Activated T-helper 9 cell treated with anti-CD3 and anti-CD28 coated beads, Interleukin-2, amount 50 U/mL, for 16 hours (primary cell): ENCODE results near the gene DEAF1.
A peak's percentile ranks its signal among the peaks of the same experiment; 100 is the strongest.

Experiments
- DNase-seq: peaks from one replicate; pipeline ENCODE4 v3.0.0-alpha.2; 2020; ENCODE audit warnings: low read depth

Gene DEAF1

DNA sequence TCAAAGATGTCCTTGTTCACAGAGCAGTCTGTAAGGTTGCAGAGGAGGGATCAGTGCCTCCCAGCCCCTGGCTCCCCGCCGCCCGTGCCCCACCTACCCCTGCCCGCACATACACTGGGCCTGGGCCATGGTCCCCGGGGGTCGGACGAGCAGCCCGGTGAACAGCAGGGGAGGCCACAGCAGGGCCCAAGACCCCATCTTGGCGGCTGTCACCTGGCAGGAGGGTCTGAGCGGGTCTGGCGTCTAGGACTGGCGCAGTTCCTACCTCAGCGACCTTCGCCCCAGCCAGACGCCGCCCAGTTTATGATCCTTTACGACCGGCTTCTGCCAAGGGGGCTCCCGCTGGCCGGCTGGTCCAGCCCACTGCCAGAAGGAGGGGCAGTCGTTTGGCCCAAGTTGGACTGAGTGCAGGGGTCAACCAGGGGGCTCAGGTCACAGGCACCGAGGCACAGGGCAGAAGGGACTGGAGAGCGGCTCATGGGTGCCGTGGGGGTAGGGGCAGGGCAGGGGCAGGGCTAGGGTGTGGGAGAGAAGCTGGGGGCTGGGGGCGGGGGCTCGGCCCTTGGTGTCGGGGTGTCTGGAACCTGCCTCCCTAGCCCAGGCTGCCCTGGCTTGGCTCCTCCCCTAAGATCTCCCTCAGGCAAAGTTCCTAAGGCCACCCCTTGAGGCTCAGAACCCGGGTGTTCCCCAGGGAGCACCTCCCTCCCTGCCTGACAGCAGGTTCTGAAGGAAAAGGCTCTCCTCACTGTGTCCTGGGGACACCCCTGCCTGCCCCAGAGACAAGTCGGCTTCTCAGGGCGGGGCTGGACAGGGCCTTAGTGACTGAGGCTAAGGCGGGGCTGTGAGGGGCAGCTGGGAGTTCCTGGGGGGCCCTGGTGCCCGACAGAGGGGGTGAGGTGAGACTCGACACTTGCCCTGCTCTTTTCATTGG is 70.1 kb downstream of the DEAF1 start, which contains the start of gene CDHR5:
TSS of gene CDHR5 (minus strand) at position 251 of the 931 bp plus-strand sequence. CDS start at position 198, 53 bp downstream.
- no peak for DNase-seq

DNA sequence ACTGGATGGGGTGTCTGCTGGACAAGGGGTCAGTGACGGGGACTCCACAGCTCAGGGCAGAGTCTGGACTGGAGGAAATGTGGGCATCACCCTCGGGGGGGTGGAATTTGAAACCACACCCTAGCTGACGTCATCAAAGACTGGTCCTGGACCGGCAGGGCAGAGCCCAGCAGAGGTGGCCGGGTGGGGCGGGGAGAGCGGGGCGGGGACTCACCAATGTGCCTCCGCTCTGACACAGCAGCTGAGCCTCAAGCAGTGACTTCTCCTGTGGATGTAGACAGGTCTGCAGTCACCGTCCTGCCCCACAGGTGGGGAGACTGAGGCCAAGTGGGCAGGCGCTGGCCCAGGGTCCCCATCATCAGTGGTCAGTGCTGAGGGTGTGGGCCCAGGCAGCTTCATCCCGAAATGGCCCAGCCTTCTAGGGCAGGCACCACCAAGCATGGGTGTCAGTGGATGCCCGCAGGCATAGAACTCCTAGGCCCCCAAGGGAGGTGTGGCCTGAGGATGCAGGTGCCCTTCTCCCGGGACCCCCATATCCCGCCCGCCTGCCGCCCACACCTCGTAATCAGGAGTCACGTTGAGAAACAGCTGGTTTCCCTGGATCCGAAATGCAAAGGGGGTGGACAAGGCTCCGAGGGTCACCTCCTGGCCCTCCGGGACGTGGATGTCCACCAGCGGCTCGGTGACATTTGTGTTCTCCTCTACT is 70.9 kb downstream of the DEAF1 start:
- no peak for DNase-seq

DNA sequence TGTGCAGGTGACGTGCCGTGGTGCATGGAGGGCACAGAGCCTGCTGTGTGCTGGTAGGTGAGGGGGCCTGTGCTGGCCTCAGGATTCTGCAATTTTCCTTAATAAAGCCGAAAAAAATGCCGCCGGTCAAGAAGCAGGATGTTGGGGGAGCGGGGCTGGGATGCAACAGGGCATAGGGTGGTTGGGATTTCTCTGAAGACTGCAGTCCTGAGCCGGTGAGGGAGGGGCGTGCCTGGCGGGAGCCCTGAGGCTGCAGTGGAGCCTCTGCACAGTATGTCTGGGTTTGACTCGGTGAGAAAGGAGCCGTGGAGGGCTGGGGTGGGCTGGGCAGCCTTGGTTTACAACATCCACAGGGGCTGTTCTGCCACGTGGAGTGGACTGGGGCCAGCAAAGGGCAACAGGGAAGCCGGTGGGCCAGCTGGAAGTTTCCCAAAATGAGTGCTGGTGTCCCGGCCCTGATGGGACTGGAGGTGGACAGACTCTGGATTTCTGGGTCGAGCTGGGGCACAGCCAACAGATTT is 71.6 kb downstream of the DEAF1 start:
- DNase-seq = no peak

DNA sequence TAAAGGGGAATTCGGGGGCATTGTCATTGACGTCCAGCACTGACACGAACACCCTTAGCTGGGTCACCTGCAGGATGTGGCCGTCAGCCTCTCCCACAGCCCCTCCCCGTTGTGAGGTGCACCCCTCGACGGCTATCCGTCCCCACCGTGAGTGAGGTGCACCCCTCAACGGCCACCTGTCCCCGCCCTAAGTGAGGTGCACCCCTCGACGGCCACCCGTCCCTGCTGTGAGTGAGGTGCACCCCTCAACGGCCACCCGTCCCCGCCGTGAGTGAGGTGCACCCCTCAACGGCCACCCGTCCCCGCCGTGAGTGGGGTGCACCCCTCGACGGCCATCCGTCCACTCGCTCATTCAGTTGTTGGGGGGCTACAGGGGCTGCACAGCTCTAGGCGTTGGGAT is 73.2 kb downstream of the DEAF1 start:
- DNase-seq = no peak

DNA sequence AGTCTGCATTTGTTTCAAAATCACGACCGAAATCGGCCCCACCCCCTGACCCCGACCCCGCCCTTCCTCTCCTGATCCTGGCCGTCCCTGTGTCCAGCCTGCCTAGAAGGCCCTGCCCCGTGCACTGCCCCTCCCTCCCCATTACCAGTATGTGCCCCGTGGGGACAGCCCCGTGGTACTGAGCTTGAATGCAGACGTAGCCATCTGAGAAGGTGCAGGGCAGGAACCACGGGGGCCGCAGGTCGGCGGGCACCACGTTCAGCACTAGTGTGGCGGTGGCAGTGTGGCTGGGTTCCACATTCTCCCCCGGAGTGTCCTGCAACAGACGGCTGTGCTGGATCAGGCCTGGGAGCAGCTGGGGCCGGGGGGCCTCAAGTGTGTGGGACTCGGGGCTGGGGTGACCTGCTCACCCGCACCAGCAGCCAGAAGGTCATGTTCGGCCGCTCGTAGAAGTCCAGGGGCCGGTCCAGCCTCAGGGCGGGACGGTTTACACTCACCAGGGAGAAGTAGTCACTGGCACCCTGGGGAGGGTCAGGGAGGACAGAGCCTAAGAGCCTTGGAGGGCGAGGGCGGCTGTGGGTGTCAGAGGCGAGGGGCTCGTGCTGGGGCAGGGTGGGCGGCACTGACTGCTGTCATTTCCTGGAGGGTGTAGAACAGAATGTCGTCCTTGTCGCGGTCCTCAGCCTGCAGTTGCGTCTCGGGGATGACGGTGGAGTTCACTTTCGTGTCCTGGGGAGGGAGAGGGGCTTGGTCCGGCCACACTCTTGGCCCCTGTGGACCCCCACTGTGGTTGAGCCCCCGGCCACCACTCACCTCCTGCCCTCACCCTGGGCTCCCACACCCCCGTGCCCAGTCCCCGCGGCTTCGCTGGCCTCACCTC is 73.8 kb downstream of the DEAF1 start:
- DNase-seq = no peak

DNA sequence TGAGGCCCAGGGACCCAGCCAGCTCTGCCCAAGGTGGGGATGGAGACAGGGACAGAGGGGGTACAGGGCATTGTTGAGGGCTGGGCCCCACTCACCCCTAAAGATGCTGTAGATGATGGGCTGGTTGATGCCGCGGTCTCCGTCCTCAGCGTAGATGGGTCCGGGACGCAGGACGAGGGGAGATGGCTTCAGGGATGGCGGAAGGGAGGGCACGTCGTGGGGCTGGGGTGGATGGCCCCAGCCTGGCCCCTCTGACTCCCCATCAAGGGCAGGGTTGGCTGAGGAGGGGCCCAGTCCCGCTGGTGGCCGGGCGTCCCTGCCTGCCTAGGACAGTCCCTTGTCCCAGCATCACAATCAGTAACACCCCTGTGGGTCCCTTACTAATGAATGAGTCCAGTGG is 74.8 kb downstream of the DEAF1 start:
- DNase-seq = no peak

DNA sequence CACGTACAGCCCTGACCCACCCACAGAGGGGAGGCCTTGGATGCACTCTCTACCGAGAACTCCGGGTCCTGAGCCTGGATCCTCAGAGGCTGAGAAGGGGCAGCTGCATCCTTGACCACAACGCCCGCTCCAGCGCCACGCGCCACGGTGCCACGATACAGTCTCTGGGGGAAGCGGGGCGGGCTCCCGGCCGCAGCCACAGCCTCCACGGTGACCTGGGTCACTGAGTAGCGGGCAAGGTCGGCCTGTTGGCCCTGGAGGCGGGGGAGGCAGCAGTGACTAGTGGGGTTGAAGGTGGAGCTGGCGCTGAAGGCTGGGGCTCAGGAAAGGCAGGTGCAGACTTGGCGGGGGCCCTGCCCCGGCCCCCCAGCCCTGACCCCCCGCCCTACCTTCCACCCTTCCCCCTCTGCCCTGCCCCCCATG is 75.4 kb downstream of the DEAF1 start:
- DNase-seq = no peak

DNA sequence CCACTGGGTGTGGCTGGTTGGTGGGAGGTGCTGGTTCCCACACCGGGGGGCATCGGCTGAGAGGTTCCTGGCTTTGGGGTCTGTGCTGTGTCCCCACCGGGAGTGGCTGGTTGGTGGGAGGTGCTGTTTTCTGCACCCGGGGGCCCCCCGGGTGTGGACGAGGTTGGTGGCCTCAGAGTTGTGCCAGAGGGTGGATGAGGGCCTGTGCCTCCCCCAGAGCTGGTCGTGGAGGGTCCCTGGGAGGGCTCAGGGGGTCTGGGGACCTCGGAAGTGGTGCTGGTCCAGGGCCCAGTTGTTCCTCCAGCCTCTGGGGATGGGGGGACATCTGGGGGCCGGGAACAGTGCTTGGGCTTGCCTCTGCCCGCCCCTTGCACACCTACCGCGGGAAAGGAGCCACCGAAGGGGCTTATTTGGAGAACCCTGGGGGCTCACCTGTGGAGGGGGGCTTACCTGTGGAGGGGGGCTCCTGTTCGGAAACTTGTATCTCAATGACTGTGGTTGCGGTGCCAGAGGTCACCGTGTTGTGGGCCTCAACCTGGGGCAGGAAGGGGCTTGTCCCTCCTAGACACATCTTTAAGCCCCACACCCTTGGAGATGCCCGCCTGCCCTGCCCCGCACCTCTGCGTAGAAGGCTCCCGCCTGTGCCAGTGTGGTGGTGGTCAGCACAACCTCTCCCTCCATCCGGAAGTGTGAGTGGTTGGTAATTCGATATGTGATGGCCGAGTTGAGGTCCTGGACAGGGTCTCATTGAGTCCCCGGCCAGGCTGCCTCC is 76.0 kb downstream of the DEAF1 start:
- DNase-seq = no peak

DNA sequence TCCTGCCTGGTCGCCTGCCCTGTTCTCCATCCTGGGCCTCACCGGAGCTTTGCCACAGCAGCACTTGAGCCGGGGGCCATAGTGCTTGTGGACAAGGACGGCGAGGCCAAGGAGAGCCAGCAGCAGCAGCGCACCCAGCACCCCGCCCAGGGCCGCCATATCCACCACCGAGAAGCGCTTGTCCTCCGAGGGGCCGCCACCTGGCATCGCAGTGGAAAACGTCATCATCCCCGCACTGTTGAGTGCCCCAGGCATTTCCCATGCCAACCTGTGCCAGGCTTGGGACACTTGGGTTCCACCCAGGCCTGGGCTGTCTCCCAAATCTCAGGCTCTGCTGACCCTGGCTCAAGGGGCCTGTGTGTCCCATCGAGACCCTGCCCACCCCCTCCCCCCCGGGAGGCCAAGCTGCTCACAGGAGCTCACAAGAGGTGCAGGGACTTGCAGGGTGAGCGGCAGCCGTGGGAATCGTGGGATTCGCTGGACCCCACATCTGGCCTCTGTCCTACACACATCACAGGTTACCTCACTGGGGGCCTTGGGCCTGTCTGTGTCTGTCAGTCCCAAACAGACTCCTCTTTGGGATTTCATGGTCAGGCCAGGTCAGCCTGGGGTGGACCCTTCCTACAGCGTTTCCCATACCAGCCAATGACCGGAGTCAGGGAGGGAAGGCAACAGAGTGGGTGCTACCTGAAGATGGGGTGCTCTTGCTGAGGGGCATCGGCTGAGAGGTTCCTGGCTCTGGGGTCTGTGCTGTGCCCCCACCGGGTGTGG is 76.9 kb downstream of the DEAF1 start:
- DNase-seq = no peak

DNA sequence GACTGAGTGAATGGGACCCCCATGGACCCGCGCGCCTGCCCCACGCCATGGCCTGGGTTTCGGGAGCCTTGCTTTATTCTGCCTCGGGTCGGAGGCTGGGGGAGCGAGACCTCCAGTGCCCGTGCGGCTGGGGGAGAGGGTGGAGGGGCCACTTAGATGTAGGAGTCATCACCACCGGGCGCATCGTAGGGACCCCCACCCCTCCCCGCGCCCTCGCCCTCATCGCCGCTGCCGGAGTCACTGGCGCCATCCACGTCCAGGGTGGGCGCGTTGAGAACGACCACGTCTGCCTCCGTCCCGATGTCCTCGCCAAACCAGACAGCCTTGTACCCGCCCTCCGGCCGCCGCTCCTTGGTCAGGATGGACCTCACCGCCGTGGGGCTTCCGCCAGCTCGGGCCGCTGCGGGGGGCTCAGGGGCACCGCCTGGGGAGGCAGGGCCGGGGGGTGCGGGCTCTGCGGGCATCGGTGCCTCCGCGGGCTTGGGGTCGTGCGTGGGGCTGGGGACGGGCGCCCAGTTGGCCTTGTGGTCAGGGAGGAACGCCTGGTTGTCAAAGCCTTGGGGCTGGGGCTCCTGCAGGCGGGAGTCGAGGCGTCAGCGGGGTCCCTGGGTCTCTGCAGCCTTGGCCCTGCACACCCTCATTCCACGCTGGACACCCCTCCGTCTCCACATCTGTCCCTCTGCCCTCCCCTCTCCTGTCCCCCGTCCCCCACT is 77.7 kb downstream of the DEAF1 start:
- DNase-seq = no peak

DNA sequence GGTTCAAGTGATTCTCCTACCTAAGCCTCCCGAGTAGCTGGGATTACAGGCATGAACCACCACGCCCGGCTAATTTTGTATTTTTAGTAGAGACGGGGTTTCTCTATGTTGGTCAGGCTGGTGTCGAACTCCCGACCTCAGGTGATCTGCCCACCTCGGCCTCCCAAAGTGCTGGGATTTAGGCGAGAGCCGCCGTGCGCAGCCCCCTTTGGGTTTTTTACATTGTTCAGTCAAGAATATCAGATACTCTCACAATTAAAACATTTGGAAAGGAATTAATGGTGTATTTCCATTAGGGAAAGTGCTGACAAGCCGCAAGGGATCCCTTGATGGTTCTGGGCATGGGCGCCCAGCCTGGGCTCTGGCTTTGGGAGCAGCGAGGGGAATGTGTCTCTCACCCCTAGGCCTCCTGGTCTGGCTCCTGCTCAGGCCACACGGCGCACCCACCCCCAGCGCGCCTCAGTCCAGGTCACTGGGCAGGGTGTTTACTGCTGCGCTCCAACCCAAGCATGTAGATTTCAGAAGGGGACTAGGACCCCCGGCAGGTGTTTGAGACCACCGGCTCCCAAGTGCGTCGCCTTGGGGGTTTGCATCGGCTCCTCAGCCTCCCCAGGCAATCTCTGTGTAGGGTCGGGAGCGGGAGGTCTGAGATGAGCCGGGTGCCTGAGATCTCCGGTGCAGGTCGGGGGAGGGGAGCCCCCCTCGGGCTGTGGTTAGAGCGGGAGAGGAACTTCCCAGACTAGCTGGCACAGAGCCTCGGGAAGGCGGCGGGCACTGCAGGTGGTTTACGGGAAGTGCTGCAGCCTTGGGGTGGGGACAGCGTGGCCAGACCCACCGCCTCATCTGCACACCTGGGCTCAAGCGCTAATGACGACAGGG is 78.5 kb downstream of the DEAF1 start:
- DNase-seq = no peak

DNA sequence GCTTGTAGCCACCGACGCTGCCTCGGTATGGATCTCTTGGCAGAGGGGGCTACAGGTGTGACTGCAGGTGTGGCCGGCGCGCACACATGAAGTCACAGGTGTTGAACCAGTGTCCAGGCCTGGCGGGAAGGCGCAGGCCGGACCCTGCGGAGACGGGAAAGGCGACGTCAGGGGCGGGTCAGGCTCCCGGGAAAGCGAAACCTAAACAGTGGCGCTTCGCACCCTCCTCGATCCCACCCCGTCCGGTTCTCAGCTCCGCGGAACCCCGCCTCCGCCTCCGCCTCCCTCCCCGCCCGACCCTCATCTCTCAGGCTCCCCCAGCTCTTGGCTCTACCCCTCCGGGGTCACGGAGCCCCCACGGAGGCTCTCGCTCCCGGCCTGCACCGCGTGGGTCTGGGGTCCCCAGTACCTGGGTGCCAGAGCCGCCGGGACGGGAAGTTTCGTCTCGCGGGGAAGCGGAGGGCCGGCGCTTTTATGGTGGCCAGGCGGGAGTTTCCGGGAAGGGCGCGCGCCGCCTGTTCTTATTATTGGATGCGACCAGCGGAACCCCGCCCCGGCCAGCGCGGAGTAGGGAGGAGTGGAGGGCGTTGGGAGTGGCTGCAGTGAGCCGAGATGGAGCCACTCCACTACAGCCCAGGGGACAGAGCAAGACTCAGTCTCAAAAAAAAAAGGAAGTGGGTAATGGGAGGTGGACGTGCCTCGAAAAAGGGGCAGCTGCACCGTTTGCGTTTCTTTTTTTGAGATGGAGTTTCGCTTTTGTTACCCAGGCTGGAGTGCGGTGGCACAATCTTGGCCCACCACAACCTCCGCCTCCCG is 79.3 kb downstream of the DEAF1 start, which contains the start of gene IRF7:
TSS of gene IRF7 (minus strand) at position 447 of the 816 bp plus-strand sequence. CDS start 586 bp downstream, outside the sequence.
- DNase-seq = peak; percentile 78

DNA sequence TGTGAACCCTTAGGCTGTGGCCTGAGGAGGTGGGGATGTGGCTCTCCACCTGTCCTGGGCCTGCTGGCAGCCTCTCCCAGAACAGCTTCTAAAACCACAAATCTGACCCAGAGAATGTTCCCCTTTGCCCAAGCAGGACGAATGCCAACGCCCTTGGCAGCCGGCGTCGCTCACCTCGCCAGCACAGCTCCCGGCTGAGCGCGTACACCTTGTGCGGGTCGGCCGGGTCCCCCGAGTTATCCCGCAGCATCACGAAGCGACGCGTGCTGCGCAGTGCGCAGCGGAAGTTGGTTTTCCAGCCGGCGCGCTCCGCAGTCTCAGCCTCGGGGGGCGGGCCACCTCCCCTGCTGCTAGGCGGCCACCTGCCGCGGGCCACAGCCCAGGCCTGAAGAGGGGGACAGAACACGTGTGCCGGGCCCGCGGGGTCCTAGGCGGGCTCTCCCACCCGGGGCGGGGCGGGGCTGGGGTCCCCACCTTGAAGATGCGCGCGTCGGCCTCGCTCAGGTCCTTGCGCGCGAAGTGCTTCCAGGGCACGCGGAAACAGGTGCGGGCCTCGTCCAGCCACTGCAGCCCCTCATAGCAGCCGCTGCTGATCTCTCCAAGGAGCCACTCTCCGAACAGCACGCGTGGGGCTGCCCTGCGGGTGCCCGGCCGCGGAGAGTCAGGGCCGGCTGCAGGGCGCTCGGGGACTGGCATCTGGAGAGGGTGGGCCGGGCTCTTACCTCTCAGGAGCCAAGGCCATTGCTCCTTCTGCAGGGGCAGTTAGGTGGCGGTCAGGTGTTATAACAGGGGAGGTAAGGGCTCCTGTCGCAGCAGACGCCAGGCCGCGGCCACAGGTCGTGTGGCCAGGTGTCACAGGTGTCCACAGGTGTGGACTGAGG is 80.2 kb downstream of the DEAF1 start:
- DNase-seq = no peak

DNA sequence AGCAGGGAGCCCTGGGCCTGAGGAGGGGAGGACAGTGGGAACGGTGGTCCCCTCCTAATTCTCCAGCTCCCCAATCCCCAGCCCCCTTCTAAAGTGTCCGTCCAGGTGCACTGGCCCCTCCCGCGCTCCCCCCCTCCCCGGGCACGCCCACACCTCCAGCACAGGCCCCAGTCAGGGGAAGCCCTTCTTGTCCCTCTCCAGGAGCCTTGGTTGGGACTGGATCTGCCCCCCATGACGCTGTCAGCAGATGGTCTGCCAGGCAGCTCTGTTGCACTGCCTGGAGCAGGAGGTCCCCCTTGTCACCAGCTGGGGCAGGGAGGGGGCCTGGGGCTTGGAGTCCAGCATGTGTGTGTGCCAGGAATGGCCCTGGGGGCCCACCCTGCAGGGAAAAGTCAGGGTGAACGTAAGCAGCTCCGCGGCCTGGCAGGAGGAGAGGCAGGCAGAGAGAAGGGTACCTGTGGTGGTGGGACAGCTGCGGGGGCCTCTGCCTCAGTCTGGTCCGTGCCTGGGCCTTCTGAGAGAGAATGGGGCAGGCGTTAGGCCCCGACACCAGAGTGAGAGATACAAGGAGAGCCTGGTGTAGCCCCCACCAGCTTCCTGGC is 80.9 kb downstream of the DEAF1 start:
- no peak for DNase-seq

DNA sequence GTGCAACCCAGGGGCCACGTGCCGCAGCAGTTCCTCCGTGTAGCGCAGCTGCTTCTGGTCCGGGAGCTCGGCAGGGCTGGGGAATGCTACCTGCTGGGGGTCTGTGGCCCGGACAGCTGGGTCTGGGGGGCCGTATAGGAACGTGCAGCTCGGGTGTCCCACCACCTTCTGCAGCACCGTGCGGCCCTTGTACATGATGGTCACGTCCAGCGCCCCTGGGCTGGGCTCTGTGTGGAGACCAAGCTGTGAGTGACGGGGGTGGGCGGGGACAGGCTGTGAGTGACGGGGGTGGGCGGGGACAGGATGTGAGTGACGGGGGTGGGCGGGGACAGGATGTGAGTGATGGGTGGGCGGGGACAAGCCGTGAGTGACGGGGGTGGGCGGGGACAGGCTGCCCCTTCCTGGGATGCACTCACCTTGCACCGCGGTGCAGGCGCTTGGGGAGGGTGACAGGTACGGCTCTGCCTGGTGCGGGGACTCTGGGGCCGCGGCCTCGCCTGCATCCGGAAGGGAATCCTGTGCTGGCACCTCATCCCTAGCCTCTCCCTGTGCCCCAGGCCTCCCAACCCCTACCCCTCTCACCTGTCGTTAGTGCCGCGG is 81.6 kb downstream of the DEAF1 start:
- DNase-seq = peak; percentile 79

DNA sequence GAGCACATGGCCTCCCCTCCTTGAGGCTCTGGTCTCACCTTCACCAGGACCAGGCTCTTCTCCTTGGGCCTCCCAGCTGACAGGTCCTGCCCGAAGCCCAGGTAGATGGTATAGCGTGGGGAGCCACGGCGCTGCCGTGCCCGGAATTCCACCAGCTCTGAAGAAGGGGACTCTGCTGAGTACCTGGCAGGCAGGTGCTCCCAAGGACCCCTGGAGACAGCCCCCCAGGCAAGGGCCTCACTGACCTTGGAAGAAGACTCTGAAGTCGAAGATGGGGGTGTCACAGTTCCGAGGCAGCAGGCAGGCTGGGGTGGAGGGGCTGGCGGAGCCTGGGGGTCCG is 82.1 kb downstream of the DEAF1 start:
- no peak for DNase-seq
